ENCODE data around the gene CCDC97. TPM values are rescaled to one million over a fixed set of nuclear protein-coding genes. Genes with fewer than 3 reads are reported as not detected.
A peak's percentile ranks its signal among the peaks of the same experiment; 100 is the strongest.

The CCDC97 gene
- total and polyA plus RNA-seq, 2 of the 8 experiments (the other 6 are each of a cell fraction or from before 2014, with no cell fraction given): 19.8 to 27.1 TPM

- TF ChIP-seq MAFK (IDR thresholded peaks at IDR 0.05; ENCODE audit: low read depth, low read length): no peak
- TF ChIP-seq JUND (IDR thresholded peaks at IDR 0.05; ENCODE audit: low read length): peak; percentile 70; the same call in 1 of the 2 replicates
- TF ChIP-seq KDM4A (IDR thresholded peaks at IDR 0.05; ENCODE audit: low read depth, low read length, severe bottlenecking): no peak
- peak; percentile 16; the same call in 1 of the 2 replicates for TF ChIP-seq YY1 (IDR thresholded peaks at IDR 0.05; ENCODE audit: low read depth, low read length)
- TF ChIP-seq RAD21 (IDR thresholded peaks at IDR 0.05 in 1 of 2, conservative IDR thresholded peaks at IDR 0.05 in 1 of 2; ENCODE audit: low read depth in 2 of 2, low read length in 2 of 2): peak; percentile 42 to 54; a peak in 3 of 4 replicates
- TF ChIP-seq BACH1 (IDR thresholded peaks at IDR 0.05; ENCODE audit: low read length): no peak
- no peak for TF ChIP-seq NRF1 (IDR thresholded peaks at IDR 0.05; ENCODE audit: low read depth, low read length)
- TF ChIP-seq CHD1 (IDR thresholded peaks at IDR 0.05; ENCODE audit: low read depth, low read length): no peak
- peak in 1 of 2 experiments; percentile 96; a peak in 2 of 4 replicates for TF ChIP-seq SIN3A (conservative IDR thresholded peaks at IDR 0.05 in 1 of 2, IDR thresholded peaks at IDR 0.05 in 1 of 2; ENCODE audit: low read depth in 1 of 2, low read length in 2 of 2)
- peak; percentile 65 to 90 (median 69) for TF ChIP-seq CTCF (IDR thresholded peaks at IDR 0.05; ENCODE audit: control extremely low read depth in 1 of 3, insufficient read depth in 1 of 3, low read depth in 1 of 3, low read length in 3 of 3)
- no peak for TF ChIP-seq BCL11A (IDR thresholded peaks at IDR 0.05; ENCODE audit: low read depth in 2 of 2, low read length in 2 of 2)
- TF ChIP-seq ATF2 (IDR thresholded peaks at IDR 0.05; ENCODE audit: low read length): peak; percentile 85; the same call in 1 of the 2 replicates
- no peak for TF ChIP-seq CTBP2 (IDR thresholded peaks at IDR 0.05; ENCODE audit: borderline replicate concordance, insufficient read depth, insufficient read length, low read length)
Observed at GRCh38 chr19:41321600-41322270, 11.8 kb downstream of the CCDC97 start (continued).

Data from H1 (cell line).